H1 (cell line): ENCODE measurements around the gene TCFL5. TPM values are rescaled to one million over a fixed set of nuclear protein-coding genes. Genes with fewer than 3 reads are reported as not detected.

ENCODE experiments used
- CTCF ChIA-PET: fragments of 300-600 bp; sonication (Branson Sonifier 250); formaldehyde crosslinking; loops from one replicate; lab custom pipeline; 2021; ENCODE audit not compliant: partially characterized antibody; lab: Charles Lee
- POLR2A ChIA-PET: fragments of 300-600 bp; sonication (Branson Sonifier 250); formaldehyde crosslinking; loops from one replicate; lab custom pipeline; 2021; ENCODE audit warnings: inconsistent platforms; ENCODE audit not compliant: partially characterized antibody; lab: Charles Lee
- DNase-seq, 2 experiments: peaks; one replicate each; pipeline versions ENCODE4 v3.0.0 to v3.0.0-alpha.2; 2010 to 2022; ENCODE audit warnings: low spot score in 2 of 2, low read depth in 1 of 2, mixed read lengths in 1 of 2
- FAIRE-seq: peaks from 2 replicates; lab custom pipeline; 2011; peaks lifted over from hg19 to GRCh38; lab: Jason Lieb, UNC
- H2AFZ ChIP-seq: 2 replicates; pipeline ENCODE4 v1.8.1; 2012; ENCODE audit warnings: low read length, inconsistent platforms
- H2AK5ac ChIP-seq: 2 replicates; pipeline ENCODE4 v1.6.1; 2013; ENCODE audit warnings: low read depth, low read length
- H2BK120ac ChIP-seq: replicated peaks from 2 replicates; pipeline ENCODE3; 2013; ENCODE audit warnings: low read depth, low read length, inconsistent platforms
- H2BK12ac ChIP-seq: 2 replicates; pipeline ENCODE4 v1.6.1; 2013; ENCODE audit warnings: low read depth, low read length
- H2BK15ac ChIP-seq: 2 replicates; pipeline ENCODE4 v1.6.1; 2013; ENCODE audit warnings: low read length
- H2BK20ac ChIP-seq: 2 replicates; pipeline ENCODE4 v1.6.1; 2013; ENCODE audit warnings: low read length
- H2BK5ac ChIP-seq: 2 replicates; pipeline ENCODE4 v1.6.1; 2013; ENCODE audit warnings: low read depth, low read length
- H3K14ac ChIP-seq: 2 replicates; pipeline ENCODE4 v1.6.1; 2013; ENCODE audit warnings: inconsistent platforms; ENCODE audit not compliant: insufficient read length
- H3K18ac ChIP-seq: 2 replicates; pipeline ENCODE4 v1.6.1; 2013; ENCODE audit warnings: low read length; ENCODE audit errors: extremely low read depth
- H3K23ac ChIP-seq: 2 replicates; pipeline ENCODE4 v1.6.1; 2013; ENCODE audit warnings: inconsistent platforms; ENCODE audit not compliant: insufficient read length
- H3K23me2 ChIP-seq: 2 replicates; pipeline ENCODE4 v1.6.1; 2013; ENCODE audit warnings: low read depth, low read length
- H3K27ac ChIP-seq: 2 replicates; pipeline ENCODE4 v1.6.1; 2011; ENCODE audit warnings: low read depth, low read length, inconsistent platforms
- H3K27me3 ChIP-seq, 4 experiments: replicated peaks in 1 of 4; 1 replicate in 1 of 4; 2 replicates in 3 of 4; pipeline versions ENCODE4 v1.6.1 to v1.8.1; 2011 to 2013; ENCODE audit warnings: low read length in 3 of 4, mild to moderate bottlenecking in 3 of 4, inconsistent platforms in 2 of 4, mixed read lengths in 2 of 4, moderate library complexity in 1 of 4; ENCODE audit not compliant: control insufficient read depth in 3 of 4, insufficient read depth in 3 of 4; ENCODE audit errors: extremely low read depth in 1 of 4
- H3K36me3 ChIP-seq, 4 experiments: 2 replicates each; pipeline versions ENCODE4 v1.6.1 to v1.8.1; 2011 to 2013; ENCODE audit warnings: mild to moderate bottlenecking in 4 of 4, low read length in 3 of 4, moderate library complexity in 2 of 4, control low read depth in 1 of 4, inconsistent platforms in 1 of 4; ENCODE audit not compliant: insufficient read depth in 4 of 4, control insufficient read depth in 2 of 4
- H3K4ac ChIP-seq: replicated peaks from 2 replicates; pipeline ENCODE3; 2013; ENCODE audit warnings: low read length, low read depth, mixed read lengths, inconsistent platforms; ENCODE audit not compliant: insufficient read length
- H3K4me1 ChIP-seq, 4 experiments: replicated peaks in 1 of 4; 1 replicate in 1 of 4; 2 replicates in 3 of 4; pipeline versions ENCODE4 v1.6.1 to v1.8.1; 2011 to 2013; ENCODE audit warnings: low read length in 3 of 4, inconsistent platforms in 2 of 4, mixed read lengths in 1 of 4; ENCODE audit not compliant: insufficient read depth in 4 of 4, control insufficient read depth in 3 of 4
- H3K4me2 ChIP-seq, 2 experiments: 2 replicates each; pipeline versions ENCODE4 v1.6.1 to v1.8.1; 2011 to 2013; ENCODE audit warnings: low read depth in 2 of 2, low read length in 2 of 2, control low read depth in 1 of 2, inconsistent platforms in 1 of 2, mild to moderate bottlenecking in 1 of 2; ENCODE audit not compliant: insufficient read depth in 1 of 2
- H3K4me3 ChIP-seq, 4 experiments: fragments of 200-600, 300-600 bp in 1 of 4; sonication (generic), shearing (Covaris generic), sonication (Bioruptor Twin) in 1 of 4; 2 replicates each; pipeline versions ENCODE4 v1.5.1 to v1.8.1; 2011 to 2016; ENCODE audit warnings: low read length in 4 of 4, low read depth in 3 of 4, control low read depth in 2 of 4, inconsistent platforms in 2 of 4, mild to moderate bottlenecking in 2 of 4, mixed read lengths in 1 of 4, moderate library complexity in 1 of 4; ENCODE audit not compliant: insufficient read depth in 2 of 4; ENCODE audit errors: extremely low read depth in 1 of 4
- H3K56ac ChIP-seq: replicated peaks from 2 replicates; pipeline ENCODE3; 2013; ENCODE audit warnings: low read depth, mild to moderate bottlenecking, mixed read lengths, low read length, inconsistent platforms; ENCODE audit not compliant: insufficient read length
- H3K79me1 ChIP-seq: 2 replicates; pipeline ENCODE4 v1.6.1; 2013; ENCODE audit warnings: low read depth, low read length, control low read depth
- H3K79me2 ChIP-seq, 2 experiments: 2 replicates each; pipeline versions ENCODE4 v1.6.1 to v1.8.1; 2012 to 2013; ENCODE audit warnings: low read length in 2 of 2, mild to moderate bottlenecking in 2 of 2, inconsistent platforms in 1 of 2; ENCODE audit not compliant: insufficient read depth in 2 of 2, control insufficient read depth in 1 of 2
- H3K9ac ChIP-seq, 4 experiments: replicated peaks in 1 of 4; 1 replicate in 1 of 4; 2 replicates in 3 of 4; pipeline versions ENCODE4 v1.6.1 to v1.8.1; 2011 to 2013; ENCODE audit warnings: low read depth in 3 of 4, low read length in 3 of 4, control low read depth in 2 of 4, mild to moderate bottlenecking in 2 of 4, moderate library complexity in 2 of 4, inconsistent platforms in 1 of 4; ENCODE audit errors: extremely low read depth in 1 of 4
- H3K9me3 ChIP-seq, 2 experiments: 2 replicates each; pipeline versions ENCODE4 v1.6.1 to v1.8.1; 2012 to 2013; ENCODE audit warnings: mild to moderate bottlenecking in 2 of 2, moderate library complexity in 2 of 2, control low read depth in 1 of 2, inconsistent platforms in 1 of 2, low read depth in 1 of 2, low read length in 1 of 2, mixed read lengths in 1 of 2; ENCODE audit not compliant: insufficient read depth in 2 of 2
- H4K20me1 ChIP-seq, 2 experiments: replicated peaks in 1 of 2; 2 replicates each; pipeline versions ENCODE3 to v1.8.1; 2011 to 2013; ENCODE audit warnings: inconsistent platforms in 2 of 2, low read length in 2 of 2, mild to moderate bottlenecking in 1 of 2; ENCODE audit not compliant: insufficient read depth in 2 of 2, control insufficient read depth in 1 of 2
- H4K5ac ChIP-seq: 2 replicates; pipeline ENCODE4 v1.6.1; 2013; ENCODE audit warnings: low read length, low read depth, mixed read lengths, inconsistent platforms; ENCODE audit not compliant: insufficient read length
- H4K8ac ChIP-seq: 2 replicates; pipeline ENCODE4 v1.8.0; 2013; ENCODE audit warnings: mild to moderate bottlenecking, moderate library complexity, low read length, inconsistent platforms; ENCODE audit not compliant: insufficient read depth; ENCODE audit errors: extremely low read depth
- H4K91ac ChIP-seq: replicated peaks from 2 replicates; pipeline ENCODE3; 2013; ENCODE audit warnings: low read length, mixed read lengths, inconsistent platforms; ENCODE audit not compliant: insufficient read length
- CTCF ChIP-seq, 3 experiments: IDR thresholded peaks; 1 replicate in 2 of 3; 2 replicates in 1 of 3; pipeline versions ENCODE4 v1.5.1 to v1.6.1; 2011; ENCODE audit warnings: low read length in 3 of 3, mild to moderate bottlenecking in 3 of 3, inconsistent platforms in 2 of 3, low read depth in 1 of 3, moderate library complexity in 1 of 3; ENCODE audit not compliant: insufficient read depth in 1 of 3; ENCODE audit errors: control extremely low read depth in 1 of 3
- WGBS, 2 experiments: shearing (Covaris generic) in 1 of 2; methylation state at CpG; one replicate each; pipeline versions ENCODE4 v1.1.6 to v1.1.7; 2013 to 2015; ENCODE audit warnings: low lambda C conversion rate in 2 of 2, mixed read lengths in 2 of 2, inconsistent platforms in 1 of 2, low coverage in 1 of 2, missing lambda C conversion rate in 1 of 2; ENCODE audit not compliant: insufficient replicate concordance in 2 of 2, insufficient coverage in 1 of 2, insufficient read length in 1 of 2; ENCODE audit errors: extremely low coverage in 1 of 2, missing lambda C conversion rate in 1 of 2; 5-methylcytosine and 5-hydroxymethylcytosine counted together
- polyA plus RNA-seq, 7 experiments: library from polyadenylated mRNA; depleted of rRNA in 3 of 7; stranded (reverse) in 5 of 7; unstranded in 2 of 7; fragments of >200 nt in 5 of 7; fragments of 200-250 nt in 2 of 7; gene quantifications; 1 replicate in 5 of 7; 2 replicates in 1 of 7; 4 replicates in 1 of 7; pipeline versions ENCODE4 v1.2.1 to v1.2.3, GENCODE V29; 2011 to 2013; ENCODE audit warnings: missing spikeins in 2 of 7, mixed read lengths in 2 of 7
- total RNA-seq: library from RNA; stranded (reverse); fragmentation: NEBNext Ultra II Directional; extraction: Animal tissue kit (Norgen Biotek cat#: 25700); gene quantifications from 2 replicates; pipeline ENCODE4 v1.2.1, GENCODE V29; 2021

Gene TCFL5
- total and polyA plus RNA-seq, 2 of the 8 experiments (the other 6 are each of a cell fraction or from before 2014, with no cell fraction given), result 6.2 to 15.0 TPM

- no peaks in the 10 kb centered on the region for H3K27me3 ChIP-seq
- no peaks in the 10 kb centered on the region for H3K4me1 ChIP-seq
- ChIA-PET POLR2A (interaction anchor here (1.2 to 13.6 kb wide), 5 partner anchors 8 to 20 kb away, joined by 3 to 156 read pairs (median 7); partner anchors contain the start of gene DIDO1), CTCF (interaction anchor here (0.9 to 5.7 kb wide), 7 partner anchors 9 to 100 kb away, joined by 3 to 58 read pairs (median 16); no protein-coding TSS in a partner anchor)
- H2BK5ac ChIP-seq, result no peak overlapping the region
- H3K79me2 ChIP-seq, result peaks cover 9 to 66% of the 10 kb centered on the region in 2 experiments
- H3K4me2 ChIP-seq, result no peak overlapping the region
- H2BK20ac ChIP-seq, result no peak overlapping the region
- H2BK15ac ChIP-seq, result no peak overlapping the region
- H2BK120ac ChIP-seq, result no peak overlapping the region
- H3K4me3 ChIP-seq, result no peak overlapping the region
- no peak overlapping the region for H3K27ac ChIP-seq
- no peak overlapping the region; the same call in 1 of the 2 replicates for H2AK5ac ChIP-seq
- H3K79me1 ChIP-seq, result peaks cover 25% of the 10 kb centered on the region
- FAIRE-seq (no peak), DNase-seq (no peak)
- no peak overlapping the region for H3K4ac ChIP-seq
- H3K9ac ChIP-seq, result no peak overlapping the region
- H2AFZ ChIP-seq, result no peak overlapping the region
- TF ChIP-seq CTCF (IDR thresholded peaks at IDR 0.05; ENCODE audit: control extremely low read depth in 1 of 3, insufficient read depth in 1 of 3, low read depth in 1 of 3, low read length in 3 of 3), result no peak
- no peak overlapping the region for H4K8ac ChIP-seq
- H4K91ac ChIP-seq, result no peak overlapping the region
- H3K23ac ChIP-seq, result no peak overlapping the region
- 91% methylated on average over 18 of the region's 18 CpGs; no CpG with 5 or more reads in 1 of the 2 experiments for WGBS, 2 experiments
- H3K14ac ChIP-seq, result no peak overlapping the region
- no peaks in the 10 kb centered on the region for H3K23me2 ChIP-seq
- H3K18ac ChIP-seq, result no peak overlapping the region
- no peaks in the 10 kb centered on the region for H3K9me3 ChIP-seq
- peaks cover 31 to 53% of the 10 kb centered on the region in 2 experiments for H4K20me1 ChIP-seq
- peaks cover 45 to 86% (median 76%) of the 10 kb centered on the region in 4 experiments for H3K36me3 ChIP-seq
- H4K5ac ChIP-seq, result no peak overlapping the region
- no peak overlapping the region for H2BK12ac ChIP-seq
- H3K56ac ChIP-seq, result no peak overlapping the region
Measured at GRCh38 chr20:62908971-62909791, 47.6 kb upstream of the TCFL5 start.
